GM12873 (cell line): ENCODE results near the gene STAT5B.

ENCODE experiments used
- TF ChIP-seq, protein P1 (sequence below): IDR thresholded peaks from 2 replicates; pipeline ENCODE4 v1.5.1; 2012; ENCODE audit warnings: low read depth, mild to moderate bottlenecking, moderate library complexity, low read length, control low read depth; ENCODE audit not compliant: insufficient read depth; ENCODE audit errors: missing control alignments

STAT5B gene

DNA sequence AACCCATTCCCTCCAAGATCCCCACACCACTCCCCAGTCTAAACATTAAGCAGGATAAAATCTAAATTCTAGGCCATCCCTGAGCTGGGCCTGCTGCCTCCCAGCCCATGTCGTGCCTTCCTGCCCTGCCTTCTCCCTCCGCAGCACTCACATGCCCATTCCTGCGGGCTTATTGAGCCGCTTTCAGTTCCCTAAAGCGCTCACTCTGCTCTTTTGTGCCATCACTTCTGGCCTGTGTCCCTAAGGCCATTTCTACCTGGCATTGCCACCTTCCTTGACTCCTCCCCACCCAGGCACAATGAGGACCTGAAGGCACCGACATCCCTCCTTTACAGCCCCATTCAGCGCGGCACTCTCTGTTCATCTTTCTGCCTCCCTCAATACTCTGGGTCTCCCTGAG, 108.4 kb downstream of the STAT5B start:
- TF ChIP-seq, protein P1, sequence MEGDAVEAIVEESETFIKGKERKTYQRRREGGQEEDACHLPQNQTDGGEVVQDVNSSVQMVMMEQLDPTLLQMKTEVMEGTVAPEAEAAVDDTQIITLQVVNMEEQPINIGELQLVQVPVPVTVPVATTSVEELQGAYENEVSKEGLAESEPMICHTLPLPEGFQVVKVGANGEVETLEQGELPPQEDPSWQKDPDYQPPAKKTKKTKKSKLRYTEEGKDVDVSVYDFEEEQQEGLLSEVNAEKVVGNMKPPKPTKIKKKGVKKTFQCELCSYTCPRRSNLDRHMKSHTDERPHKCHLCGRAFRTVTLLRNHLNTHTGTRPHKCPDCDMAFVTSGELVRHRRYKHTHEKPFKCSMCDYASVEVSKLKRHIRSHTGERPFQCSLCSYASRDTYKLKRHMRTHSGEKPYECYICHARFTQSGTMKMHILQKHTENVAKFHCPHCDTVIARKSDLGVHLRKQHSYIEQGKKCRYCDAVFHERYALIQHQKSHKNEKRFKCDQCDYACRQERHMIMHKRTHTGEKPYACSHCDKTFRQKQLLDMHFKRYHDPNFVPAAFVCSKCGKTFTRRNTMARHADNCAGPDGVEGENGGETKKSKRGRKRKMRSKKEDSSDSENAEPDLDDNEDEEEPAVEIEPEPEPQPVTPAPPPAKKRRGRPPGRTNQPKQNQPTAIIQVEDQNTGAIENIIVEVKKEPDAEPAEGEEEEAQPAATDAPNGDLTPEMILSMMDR = no peak

DNA sequence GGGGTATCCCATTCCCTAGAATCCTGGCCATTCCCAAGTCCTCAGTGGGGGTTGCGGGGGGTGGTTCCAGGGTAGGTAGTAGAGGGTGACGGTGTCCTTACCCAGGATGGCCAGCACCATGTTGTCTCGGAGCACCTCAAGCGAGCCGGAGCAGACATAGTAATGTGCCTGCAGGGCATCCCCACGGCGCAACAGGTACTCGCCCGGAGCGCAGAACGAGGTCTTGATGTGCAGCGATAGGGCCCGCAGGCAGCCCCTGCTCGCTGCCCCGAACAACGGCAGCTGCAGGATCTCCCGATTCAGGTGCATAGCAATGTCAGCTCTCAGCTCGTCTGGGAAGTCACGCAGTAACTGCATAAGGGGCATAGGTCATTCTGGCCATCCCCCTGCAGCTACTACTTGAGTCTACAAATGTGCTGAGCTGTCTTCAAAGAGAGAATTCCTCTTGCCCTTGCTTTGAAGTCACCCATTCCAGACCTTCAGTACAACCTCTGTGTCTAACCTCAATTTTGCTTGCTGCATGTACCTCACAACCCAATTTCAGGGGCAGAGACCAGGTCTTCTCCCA, 109.9 kb downstream of the STAT5B start:
- TF ChIP-seq, protein P1 = no peak

DNA sequence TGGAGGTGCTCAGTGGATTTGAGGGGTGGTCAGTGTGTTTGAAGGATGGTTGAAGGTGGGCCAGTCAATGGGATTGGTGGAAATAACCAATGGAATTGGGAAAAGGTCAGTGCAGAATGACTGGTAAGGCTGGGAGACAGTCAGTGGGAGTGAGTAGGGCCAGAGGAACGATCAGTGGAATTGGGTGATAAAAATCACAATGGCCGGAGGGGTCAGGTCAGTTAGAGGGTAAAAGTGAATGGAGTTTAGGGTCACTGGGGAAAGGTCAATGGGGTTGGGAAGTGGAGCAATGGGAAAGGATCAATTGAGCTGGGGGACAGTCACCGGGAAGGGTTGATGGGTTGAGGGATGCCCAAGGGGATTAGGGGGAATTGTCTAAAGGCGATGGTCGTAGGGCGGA, 110.4 kb downstream of the STAT5B start:
- TF ChIP-seq, protein P1 = no peak

DNA sequence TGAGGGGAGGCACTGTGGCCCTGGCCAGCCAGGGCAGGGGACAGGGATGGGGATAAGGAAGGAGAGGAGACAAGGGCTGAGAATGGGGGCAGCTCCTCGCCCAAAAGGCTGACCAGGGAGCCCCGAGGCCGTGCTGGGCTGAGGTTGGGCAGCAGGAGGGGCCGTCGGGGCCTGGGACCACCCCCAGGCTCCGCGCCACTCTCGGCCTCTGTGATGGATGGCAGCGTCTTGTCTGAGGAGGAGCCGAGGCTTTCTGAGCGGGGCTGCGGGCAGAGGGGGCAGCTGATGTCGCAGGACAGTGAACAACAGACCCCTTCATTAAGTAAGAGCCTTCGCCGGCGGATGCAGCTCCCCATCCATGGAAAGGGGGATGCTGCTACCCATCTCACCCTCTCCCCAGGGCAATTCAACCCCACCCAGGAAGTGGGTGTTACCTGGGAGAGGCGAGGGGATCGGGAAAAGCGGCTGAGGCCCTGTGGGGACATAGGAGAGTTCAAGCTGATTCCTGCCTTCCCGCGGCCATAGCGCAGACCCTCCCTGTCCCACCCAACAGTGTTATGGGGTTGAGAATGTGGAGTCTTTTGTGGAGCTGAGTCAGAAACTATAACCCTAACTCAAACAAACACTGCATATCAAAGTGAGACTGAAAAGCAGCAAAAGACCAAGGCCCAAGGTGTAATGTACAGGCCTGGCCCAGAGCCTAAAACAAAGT, 112.3 kb downstream of the STAT5B start:
- TF ChIP-seq, protein P1 = no peak

DNA sequence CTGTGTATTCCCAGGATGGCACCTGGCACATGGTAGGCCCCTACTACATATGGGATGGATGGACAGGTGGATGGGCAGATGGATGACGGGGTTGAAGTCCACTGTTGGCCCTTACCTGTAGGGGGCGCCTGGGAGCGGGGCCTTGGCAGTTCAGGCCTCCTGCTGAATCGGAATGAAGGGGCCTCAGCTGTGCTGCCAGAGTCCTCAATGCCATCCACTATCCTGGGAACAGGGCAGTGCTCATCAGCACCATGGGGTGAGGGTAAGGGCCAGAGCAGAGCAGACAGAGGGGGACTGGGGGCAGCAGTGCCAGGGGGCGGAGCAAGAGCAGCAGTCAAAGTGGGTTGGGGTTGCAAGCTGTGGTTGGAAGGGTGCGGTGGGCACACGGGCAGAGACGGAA, 113.1 kb downstream of the STAT5B start:
- TF ChIP-seq, protein P1 = peak; percentile 78

DNA sequence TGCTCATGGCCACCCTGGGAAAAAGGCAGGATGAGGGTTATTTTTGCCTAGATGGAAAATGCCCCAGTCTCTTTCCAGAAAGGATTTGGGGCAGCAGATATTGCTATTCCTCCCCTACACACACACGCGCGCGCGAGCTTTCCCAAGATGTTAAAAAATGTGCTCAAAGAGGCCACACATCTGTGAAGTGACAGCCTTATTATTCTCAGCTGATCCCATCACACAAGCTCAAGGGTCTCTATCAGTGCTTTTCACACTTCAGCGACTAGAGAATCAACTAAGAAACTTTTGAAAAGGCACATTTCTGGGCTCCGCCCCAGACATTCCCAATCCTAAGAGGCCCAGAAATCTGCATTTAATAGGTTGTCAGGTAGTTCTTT, 115.7 kb downstream of the STAT5B start:
- TF ChIP-seq, protein P1 = no peak

DNA sequence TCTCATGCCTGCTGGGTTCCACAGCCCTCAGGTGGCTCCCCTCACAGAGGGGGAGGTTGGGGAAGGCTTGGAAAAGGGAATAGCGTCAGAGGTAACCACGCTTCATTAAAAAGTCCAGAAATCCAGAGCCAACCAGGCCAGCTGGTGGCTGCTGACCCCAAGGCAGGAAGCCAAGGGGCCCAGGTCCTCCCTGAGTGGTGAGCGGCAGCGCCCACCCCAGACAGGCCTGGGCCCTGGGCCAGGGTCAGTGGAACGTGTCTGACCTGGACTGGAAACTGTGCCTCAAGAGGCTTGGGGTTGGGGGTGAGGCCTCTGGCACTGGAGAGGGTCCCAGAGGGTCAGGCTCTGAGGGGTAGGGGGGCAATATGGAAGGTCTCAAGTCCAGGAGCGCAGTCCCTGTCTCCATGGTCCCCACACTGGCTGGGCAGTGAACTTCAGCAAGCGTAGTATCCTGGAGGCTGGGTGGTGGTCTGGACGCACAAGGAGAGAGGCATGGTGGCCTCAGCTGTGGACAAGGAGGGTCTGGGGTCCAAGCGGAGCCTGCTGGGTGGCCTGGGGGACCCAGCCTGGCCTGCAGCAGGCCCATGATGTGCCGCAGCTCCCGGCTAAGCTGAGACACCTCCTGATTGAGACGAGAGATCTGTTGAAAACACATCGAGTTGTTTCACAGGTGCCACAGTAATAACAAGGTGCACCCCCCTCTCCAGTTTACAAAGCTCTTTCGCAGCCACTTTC, 116.2 kb downstream of the STAT5B start:
- TF ChIP-seq, protein P1 = no peak
